ENCODE results near the gene PHETA1.
A peak's percentile ranks its signal among the peaks of the same experiment; 100 is the strongest.

Gene PHETA1

DNA sequence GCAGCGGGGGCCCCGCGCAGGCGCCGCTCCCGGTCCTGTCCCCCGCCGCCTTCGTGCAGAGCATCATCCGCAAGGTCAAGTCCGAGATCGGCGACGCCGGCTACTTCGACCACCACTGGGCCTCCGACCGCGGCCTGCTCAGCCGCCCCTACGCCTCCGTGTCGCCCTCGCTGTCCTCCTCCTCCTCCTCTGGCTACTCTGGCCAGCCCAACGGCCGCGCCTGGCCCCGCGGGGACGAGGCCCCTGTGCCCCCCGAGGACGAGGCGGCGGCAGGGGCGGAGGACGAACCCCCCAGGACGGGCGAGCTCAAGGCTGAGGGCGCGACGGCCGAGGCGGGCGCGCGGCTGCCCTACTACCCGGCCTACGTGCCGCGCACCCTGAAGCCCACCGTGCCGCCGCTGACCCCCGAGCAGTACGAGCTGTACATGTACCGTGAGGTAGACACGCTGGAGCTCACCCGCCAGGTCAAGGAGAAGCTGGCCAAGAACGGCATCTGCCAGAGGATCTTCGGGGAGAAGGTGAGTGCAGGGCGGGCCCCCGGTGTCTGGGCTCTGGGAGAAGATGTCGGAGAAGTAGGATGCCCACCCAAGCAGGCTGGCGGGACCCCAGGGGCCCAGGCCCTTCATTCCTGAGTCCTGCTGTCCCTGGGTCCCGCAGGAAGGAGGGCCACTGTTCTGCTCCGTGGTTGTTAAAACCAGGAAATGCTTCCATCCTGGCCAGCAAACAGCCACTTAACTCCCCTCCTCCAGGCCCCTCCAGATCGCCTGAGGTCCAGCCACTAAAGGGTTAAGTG, 48.4 kb downstream of the PHETA1 start:
- no peak for DNase-seq

DNA sequence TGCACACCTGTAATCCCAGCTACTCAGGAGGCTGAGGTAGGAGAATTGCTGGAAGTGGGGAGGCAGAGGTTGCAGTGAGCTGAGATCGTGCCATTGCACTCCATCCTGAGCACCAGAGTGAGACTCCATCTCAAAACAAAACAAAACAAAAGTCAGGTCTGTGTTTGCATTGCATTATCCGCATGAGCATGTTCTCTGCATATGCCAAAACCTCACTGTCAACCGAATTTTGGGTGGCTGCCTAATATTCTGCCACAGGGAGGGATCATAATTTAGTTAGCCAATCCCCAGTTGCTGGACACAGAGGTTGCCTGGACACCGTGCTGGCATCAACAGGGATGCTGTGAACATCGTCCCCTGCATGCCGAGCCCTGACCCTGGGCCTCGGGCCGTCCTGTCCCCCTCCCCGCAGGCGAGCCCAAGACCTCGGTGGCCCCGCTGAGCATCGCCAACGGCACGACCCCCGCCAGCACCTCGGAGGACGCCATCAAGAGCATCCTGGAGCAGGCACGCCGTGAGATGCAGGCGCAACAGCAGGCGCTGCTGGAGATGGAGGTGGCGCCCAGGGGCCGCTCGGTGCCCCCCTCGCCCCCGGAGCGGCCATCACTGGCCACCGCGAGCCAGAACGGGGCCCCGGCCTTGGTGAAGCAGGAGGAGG, 49.2 kb downstream of the PHETA1 start:
- DNase-seq: no peak

- DNase-seq: no peak
Measured at GRCh38 chr12:111318450-111318849, 50.4 kb downstream of the PHETA1 start.

DNA sequence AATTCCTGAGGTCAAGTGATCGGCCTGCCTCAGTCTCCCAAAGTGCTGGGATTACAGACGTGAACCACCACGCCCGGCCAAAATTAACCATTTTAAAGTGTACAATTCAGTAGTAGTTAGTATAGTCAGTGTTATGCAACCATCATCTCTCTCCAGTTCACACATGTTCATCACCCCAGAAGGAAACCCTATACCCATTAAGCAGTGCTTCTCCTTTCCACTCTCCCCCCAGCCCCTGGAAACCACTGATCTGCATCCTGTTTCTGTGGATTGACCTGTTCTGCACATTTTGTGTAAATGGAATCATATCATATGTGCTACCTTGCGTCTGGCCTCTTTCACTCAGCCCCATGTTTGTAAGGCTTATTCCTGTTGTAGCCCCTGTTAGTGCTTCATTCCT, 52.2 kb downstream of the PHETA1 start:
- DNase-seq: no peak

DNA sequence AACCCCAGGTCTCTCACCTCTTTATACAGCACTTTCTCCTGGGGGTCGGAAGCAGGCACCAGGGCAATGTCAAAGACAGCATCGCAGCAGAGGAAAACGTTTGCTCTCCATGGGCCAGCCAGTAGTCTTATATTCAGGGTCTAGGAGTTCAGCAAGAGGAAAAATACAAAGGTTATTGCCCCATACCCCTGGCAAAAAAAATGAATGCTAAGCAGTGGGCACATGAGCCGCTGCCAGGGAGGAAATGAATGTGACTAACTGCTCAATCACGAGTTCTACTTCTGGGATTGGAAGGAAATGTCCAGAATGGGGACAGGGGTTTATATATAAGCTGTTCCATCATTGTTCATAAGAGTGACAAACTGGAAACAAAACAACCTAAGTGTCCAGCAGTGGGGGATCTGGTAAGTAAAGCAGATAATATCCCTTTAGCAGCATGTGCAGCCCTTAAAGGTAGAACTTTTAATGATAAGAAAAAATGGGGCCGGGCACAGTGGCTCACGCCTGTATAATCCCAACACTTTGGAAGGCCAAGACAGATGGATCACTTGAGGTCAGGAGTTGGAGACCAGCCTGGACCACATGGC, 53.8 kb downstream of the PHETA1 start:
- no peak for DNase-seq

DNA sequence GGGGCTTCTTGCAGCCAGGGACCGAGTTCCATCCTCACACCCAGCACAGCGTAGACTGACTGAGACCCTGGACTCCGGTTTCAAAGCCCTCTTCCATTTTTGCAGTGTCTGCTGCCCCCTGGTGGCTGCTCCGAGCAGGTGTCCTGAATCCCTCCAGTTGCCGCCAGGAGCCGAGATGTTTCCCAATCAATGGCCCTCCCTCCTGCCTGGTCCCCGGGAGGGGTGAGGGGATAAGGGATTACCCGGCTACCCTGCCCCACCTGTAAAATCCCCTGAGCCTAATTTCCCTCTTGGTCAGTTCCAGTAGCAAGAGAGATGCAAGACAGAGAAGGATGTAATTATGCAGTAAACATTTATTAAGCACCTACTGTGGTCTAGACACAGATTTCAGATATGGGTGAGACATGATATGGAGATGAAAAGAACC, 55.0 kb downstream of the PHETA1 start:
- peak; percentile 70 for DNase-seq

DNA sequence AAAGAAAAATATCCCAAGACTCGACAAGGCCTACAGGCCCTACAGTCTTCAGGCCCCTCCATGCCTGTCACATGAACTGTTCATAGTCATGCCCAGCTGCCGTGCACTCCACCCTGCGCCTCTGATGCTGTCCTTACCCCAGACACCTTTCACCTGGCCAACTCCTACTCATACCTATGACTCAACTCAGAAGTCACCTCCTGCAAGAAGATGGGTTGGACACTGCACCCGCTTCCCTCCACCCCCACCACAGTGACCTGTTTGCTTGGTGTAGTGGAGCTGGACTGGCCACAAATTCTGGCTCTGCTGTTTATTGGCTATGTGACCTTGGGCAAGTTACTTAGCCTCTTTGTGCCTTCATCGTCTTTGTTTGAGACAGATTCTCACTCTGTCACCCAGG, 56.2 kb downstream of the PHETA1 start:
- no peak for DNase-seq

DNA sequence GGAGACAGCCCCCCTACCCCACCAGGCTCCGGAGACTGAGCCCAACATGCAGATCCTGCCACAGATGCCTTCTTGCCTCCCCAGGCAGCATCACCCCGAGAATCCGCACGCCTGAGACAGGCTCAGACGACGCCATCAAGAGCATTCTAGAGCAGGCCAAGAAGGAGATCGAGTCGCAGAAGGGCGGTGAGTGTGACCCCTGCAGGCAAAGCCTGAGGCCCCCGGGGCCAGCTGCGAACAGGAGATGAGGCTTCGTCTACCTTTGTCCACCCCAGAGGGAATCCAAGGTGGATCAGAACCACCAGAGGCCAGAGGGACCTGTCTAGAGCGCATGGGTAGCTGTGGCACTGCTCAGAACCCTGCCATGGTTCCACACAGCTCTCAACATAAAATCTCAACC, 56.9 kb downstream of the PHETA1 start:
- DNase-seq: no peak

DNA sequence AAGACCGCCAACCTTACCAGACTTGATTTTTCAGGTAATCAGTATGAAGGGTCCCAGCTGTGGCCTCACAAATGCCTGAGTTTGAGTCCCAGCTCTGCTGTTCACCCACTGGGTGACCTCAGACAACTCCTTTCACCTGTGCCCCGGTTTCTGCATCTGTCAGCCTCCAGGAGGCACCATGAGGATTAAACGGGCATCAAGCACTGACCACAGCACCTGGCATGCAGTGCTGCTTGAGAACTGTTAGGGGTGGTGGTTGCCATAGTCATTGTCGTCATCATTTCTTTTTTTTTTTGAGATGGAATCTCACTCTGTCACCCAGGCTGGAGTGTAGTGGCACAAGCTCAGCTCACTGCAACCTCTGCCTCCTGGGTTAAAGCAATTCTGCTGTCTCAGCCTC, 57.9 kb downstream of the PHETA1 start:
- DNase-seq: no peak

Measured in T-helper 9 cell (primary cell).